Measurements from ENCODE around the gene PHYKPL. TPM values are rescaled to one million over a fixed set of nuclear protein-coding genes. Genes with fewer than 3 reads are reported as not detected.
A peak's percentile ranks its signal among the peaks of the same experiment; 100 is the strongest.

Gene PHYKPL
- total and polyA plus RNA-seq, 4 donors, result 24.1 to 78.0 (median 51.3) TPM

DNA sequence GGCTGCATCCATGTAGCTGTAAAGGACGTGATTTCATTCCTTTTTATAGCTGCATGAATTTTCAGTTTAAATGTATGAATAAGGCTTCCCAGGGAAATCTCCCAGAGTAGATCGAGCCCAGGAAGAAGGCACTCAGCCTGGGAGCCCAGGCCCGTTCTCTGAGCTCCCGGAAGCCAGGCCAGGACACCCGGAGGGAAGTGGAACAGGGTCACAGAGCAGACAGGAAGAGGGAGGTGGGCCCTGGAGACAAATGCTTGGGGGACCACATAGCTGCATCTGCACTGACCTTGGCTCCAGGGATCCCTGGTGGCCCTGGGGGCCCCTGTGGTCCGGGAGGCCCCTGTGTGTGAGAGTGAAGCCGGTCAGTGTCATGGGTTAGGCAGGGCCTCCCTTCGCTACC lies 19.7 kb upstream of the PHYKPL start:
- 86% methylated on average over 7 of the region's 8 CpGs for WGBS (ENCODE audit: insufficient coverage)
- no peak for DNase-seq (ENCODE audit: low read depth in 4 of 6, low spot score in 6 of 6)
- H3K27ac ChIP-seq (ENCODE audit: low read depth, low read length), result no peak overlapping the region
- H3K9me3 ChIP-seq (ENCODE audit: control insufficient read depth, insufficient read depth, low read length), result no peaks in the 10 kb centered on the region
- peaks cover 10% of the 10 kb centered on the region for H3K4me1 ChIP-seq (ENCODE audit: control insufficient read depth, insufficient read depth, low read length)
- no peak overlapping the region for H3K4me3 ChIP-seq (ENCODE audit: low read depth, low read length)
- H3K36me3 ChIP-seq (ENCODE audit: control insufficient read depth, insufficient read depth, low read length), result no peaks in the 10 kb centered on the region
- H3K27me3 ChIP-seq (ENCODE audit: control insufficient read depth, insufficient read depth, low read length), result no peaks in the 10 kb centered on the region

DNA sequence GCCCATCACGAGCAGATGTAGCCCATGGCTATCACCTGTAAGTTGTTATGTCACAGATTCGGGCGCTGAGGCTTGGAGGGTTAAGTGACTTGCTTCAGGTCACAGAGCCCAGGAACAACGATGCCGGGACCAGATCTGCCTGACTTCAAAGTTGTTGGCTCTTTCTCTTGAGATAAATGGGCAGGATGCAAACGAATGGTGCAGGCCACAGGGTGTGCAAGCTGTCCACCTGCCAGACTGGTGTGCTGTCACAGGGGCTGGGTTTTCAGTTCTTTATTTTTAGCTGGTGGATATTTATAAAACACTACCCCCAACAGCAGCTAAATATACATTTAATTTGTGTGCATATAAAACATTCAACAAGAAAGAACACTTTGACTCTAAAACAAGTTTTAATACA lies 17.7 kb upstream of the PHYKPL start:
- Histone ChIP-seq H3K36me3 (ENCODE audit: control insufficient read depth, insufficient read depth, low read length) (no peaks in the 10 kb centered on the region), H3K9me3 (ENCODE audit: control insufficient read depth, insufficient read depth, low read length) (no peaks in the 10 kb centered on the region), H3K4me3 (ENCODE audit: low read depth, low read length) (no peak overlapping the region), H3K27me3 (ENCODE audit: control insufficient read depth, insufficient read depth, low read length) (no peaks in the 10 kb centered on the region), H3K4me1 (ENCODE audit: control insufficient read depth, insufficient read depth, low read length) (peaks cover 10% of the 10 kb centered on the region), H3K27ac (ENCODE audit: low read depth, low read length) (no peak overlapping the region)
- 87% methylated on average over 5 of the region's 6 CpGs for WGBS (ENCODE audit: insufficient coverage)
- DNase-seq (ENCODE audit: low read depth in 4 of 6, low spot score in 6 of 6), result no peak

DNA sequence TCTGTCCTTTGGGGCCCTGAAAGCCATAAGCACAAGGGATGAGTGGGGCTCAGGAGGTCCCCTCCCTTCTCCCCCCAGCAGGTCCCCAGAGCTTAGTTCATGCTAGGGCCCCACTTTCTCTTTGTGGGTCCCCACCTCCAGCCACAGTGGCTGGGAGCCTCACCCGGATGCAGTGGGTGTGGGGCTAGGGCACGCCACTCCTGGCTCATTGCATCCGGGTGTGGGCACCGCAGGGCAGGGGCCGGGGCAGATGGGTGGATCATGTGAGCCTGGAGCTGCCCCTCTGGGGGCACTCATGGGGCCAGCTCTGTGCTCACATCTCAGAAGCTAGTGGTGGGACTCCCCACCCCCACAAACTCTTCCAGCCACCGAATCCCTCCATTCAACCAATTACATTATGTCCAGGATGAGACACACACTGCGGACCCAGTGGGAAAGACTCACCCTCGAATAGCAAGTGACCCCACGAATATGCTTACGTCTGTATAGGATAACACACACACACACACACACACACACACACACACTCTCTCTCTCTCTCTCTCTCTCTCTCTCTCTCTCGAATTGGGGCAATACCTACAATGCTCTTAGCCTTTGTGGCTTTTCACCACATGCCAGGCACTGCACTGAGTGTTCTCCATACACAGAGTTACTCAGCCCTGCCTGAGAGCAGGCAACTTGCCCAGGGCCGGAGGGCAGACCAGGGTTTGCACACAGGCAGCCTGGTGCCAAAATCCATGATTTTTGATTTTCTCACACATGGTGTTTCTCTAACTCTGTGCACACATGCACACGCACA lies 16.8 kb upstream of the PHYKPL start:
- Histone ChIP-seq H3K27me3 (ENCODE audit: control insufficient read depth, insufficient read depth, low read length) (no peaks in the 10 kb centered on the region), H3K36me3 (ENCODE audit: control insufficient read depth, insufficient read depth, low read length) (no peaks in the 10 kb centered on the region), H3K9me3 (ENCODE audit: control insufficient read depth, insufficient read depth, low read length) (no peaks in the 10 kb centered on the region), H3K4me1 (ENCODE audit: control insufficient read depth, insufficient read depth, low read length) (peaks cover 10% of the 10 kb centered on the region), H3K4me3 (ENCODE audit: low read depth, low read length) (no peak overlapping the region), H3K27ac (ENCODE audit: low read depth, low read length) (no peak overlapping the region)
- 82% methylated on average over 12 of the region's 13 CpGs for WGBS (ENCODE audit: insufficient coverage)
- peak in 1 of 6 donors; percentile 26 for DNase-seq (ENCODE audit: low read depth in 4 of 6, low spot score in 6 of 6)

DNA sequence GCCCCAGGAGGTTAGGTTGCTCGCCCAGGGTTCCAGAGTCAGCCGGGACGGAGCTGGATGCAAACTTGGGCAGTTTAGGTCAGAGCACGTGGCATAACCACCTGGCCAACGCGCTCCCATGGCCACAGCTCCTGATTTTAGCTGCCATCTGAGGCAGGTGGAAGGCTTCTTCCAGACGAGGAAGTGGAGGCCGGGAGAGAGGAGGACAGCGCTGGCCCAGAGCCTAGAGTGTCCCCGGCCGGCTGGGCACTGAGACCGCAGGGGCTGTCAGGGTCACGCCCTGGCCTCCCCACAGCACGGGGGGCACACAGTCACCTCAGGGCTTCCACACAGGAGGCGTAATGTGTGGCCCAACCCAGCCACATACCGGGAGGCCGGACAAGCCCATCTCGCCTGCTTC lies 16.1 kb upstream of the PHYKPL start:
- no peaks in the 10 kb centered on the region for H3K36me3 ChIP-seq (ENCODE audit: control insufficient read depth, insufficient read depth, low read length)
- no peak for DNase-seq (ENCODE audit: low read depth in 4 of 6, low spot score in 6 of 6)
- H3K27ac ChIP-seq (ENCODE audit: low read depth, low read length), result no peak overlapping the region
- no peaks in the 10 kb centered on the region for H3K9me3 ChIP-seq (ENCODE audit: control insufficient read depth, insufficient read depth, low read length)
- H3K27me3 ChIP-seq (ENCODE audit: control insufficient read depth, insufficient read depth, low read length), result no peaks in the 10 kb centered on the region
- H3K4me3 ChIP-seq (ENCODE audit: low read depth, low read length), result no peak overlapping the region
- H3K4me1 ChIP-seq (ENCODE audit: control insufficient read depth, insufficient read depth, low read length), result peaks cover 10% of the 10 kb centered on the region
- 85% methylated on average over 18 of the region's 18 CpGs for WGBS (ENCODE audit: insufficient coverage)

GRCh38 chr5:178247481-178248456 lies 15.2 kb upstream of the PHYKPL start:
- H3K9me3 ChIP-seq (ENCODE audit: control insufficient read depth, insufficient read depth, low read length), result no peaks in the 10 kb centered on the region
- no peaks in the 10 kb centered on the region for H3K36me3 ChIP-seq (ENCODE audit: control insufficient read depth, insufficient read depth, low read length)
- peaks cover 11% of the 10 kb centered on the region for H3K4me1 ChIP-seq (ENCODE audit: control insufficient read depth, insufficient read depth, low read length)
- H3K27me3 ChIP-seq (ENCODE audit: control insufficient read depth, insufficient read depth, low read length), result no peaks in the 10 kb centered on the region
- no peak overlapping the region for H3K4me3 ChIP-seq (ENCODE audit: low read depth, low read length)
- no peak for DNase-seq (ENCODE audit: low read depth in 4 of 6, low spot score in 6 of 6)
- 67% methylated on average over 16 of the region's 24 CpGs for WGBS (ENCODE audit: insufficient coverage)
- no peak overlapping the region for H3K27ac ChIP-seq (ENCODE audit: low read depth, low read length)

- no peak for DNase-seq (ENCODE audit: low read depth in 4 of 6, low spot score in 6 of 6)
- Histone ChIP-seq H3K36me3 (ENCODE audit: control insufficient read depth, insufficient read depth, low read length) (no peaks in the 10 kb centered on the region), H3K9me3 (ENCODE audit: control insufficient read depth, insufficient read depth, low read length) (no peaks in the 10 kb centered on the region), H3K27ac (ENCODE audit: low read depth, low read length) (no peak overlapping the region), H3K4me1 (ENCODE audit: control insufficient read depth, insufficient read depth, low read length) (peaks cover 21% of the 10 kb centered on the region), H3K27me3 (ENCODE audit: control insufficient read depth, insufficient read depth, low read length) (no peaks in the 10 kb centered on the region), H3K4me3 (ENCODE audit: low read depth, low read length) (no peak overlapping the region)
- WGBS (ENCODE audit: insufficient coverage), result 78% methylated on average over 14 of the region's 15 CpGs
Measured at GRCh38 chr5:178246624-178247279, 14.2 kb upstream of the PHYKPL start.

GRCh38 chr5:178245389-178245788 lies 12.8 kb upstream of the PHYKPL start:
- Histone ChIP-seq H3K27me3 (ENCODE audit: control insufficient read depth, insufficient read depth, low read length) (no peaks in the 10 kb centered on the region), H3K9me3 (ENCODE audit: control insufficient read depth, insufficient read depth, low read length) (no peaks in the 10 kb centered on the region), H3K36me3 (ENCODE audit: control insufficient read depth, insufficient read depth, low read length) (peaks cover under 1% of the 10 kb centered on the region), H3K4me1 (ENCODE audit: control insufficient read depth, insufficient read depth, low read length) (peaks cover 28% of the 10 kb centered on the region), H3K4me3 (ENCODE audit: low read depth, low read length) (no peak overlapping the region), H3K27ac (ENCODE audit: low read depth, low read length) (no peak overlapping the region)
- 89% methylated on average over 2 of the region's 2 CpGs for WGBS (ENCODE audit: insufficient coverage)
- no peak for DNase-seq (ENCODE audit: low read depth in 4 of 6, low spot score in 6 of 6)

DNA sequence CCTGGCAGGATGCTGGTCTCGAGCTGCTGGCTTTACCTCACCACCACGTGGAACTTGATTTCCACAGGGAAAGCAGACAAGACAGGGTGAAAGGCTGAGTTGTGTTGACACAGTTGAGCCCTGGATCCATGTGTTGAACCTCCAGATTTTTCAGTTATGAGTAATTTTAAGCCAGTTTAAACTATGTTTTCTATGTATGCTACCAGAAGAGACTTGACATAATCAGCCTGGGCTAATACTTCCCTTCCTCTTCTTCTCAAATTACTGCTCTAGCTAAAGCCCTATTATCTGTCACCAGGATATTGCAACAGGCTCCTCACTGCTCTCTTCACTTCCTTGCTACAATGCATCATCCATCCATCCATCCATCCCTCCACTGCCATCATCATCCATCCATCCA lies 12.0 kb upstream of the PHYKPL start:
- Histone ChIP-seq H3K4me1 (ENCODE audit: control insufficient read depth, insufficient read depth, low read length) (peaks cover 32% of the 10 kb centered on the region), H3K27me3 (ENCODE audit: control insufficient read depth, insufficient read depth, low read length) (no peaks in the 10 kb centered on the region), H3K9me3 (ENCODE audit: control insufficient read depth, insufficient read depth, low read length) (no peaks in the 10 kb centered on the region), H3K36me3 (ENCODE audit: control insufficient read depth, insufficient read depth, low read length) (peaks cover 2% of the 10 kb centered on the region), H3K4me3 (ENCODE audit: low read depth, low read length) (no peak overlapping the region), H3K27ac (ENCODE audit: low read depth, low read length) (no peak overlapping the region)
- no peak for DNase-seq (ENCODE audit: low read depth in 4 of 6, low spot score in 6 of 6)
- WGBS (ENCODE audit: insufficient coverage), result 94% methylated on average over 2 of the region's 2 CpGs

DNA sequence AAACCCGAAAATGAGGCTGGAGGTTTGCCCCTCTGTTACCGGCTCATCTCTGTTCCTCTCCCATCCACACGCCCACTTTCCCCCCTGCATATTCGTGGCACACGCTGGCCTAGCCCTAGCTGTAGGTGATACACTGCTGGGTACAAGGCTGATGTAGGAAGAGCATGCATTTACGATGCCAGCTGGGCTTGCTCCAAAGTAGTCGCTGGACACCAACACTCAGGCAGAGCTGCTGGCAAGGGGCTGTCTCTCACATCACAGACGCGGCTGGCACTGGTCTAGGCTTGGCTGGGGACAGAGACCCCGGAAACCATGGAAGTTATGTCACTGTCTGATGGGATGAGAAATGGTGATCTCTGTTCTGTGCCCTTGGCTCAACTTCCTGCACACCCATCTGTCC lies 9.8 kb upstream of the PHYKPL start:
- no peak overlapping the region for H3K4me3 ChIP-seq (ENCODE audit: low read depth, low read length)
- whole genome bisulfite sequencing (ENCODE audit: insufficient coverage), result 48% methylated on average over 3 of the region's 10 CpGs
- no peaks in the 10 kb centered on the region for H3K9me3 ChIP-seq (ENCODE audit: control insufficient read depth, insufficient read depth, low read length)
- DNase-seq (ENCODE audit: low read depth in 4 of 6, low spot score in 6 of 6), result peak in 3 of 6 donors; percentile 31 to 66 (median 46)
- no peaks in the 10 kb centered on the region for H3K27me3 ChIP-seq (ENCODE audit: control insufficient read depth, insufficient read depth, low read length)
- no peak overlapping the region for H3K27ac ChIP-seq (ENCODE audit: low read depth, low read length)
- H3K4me1 ChIP-seq (ENCODE audit: control insufficient read depth, insufficient read depth, low read length), result peaks cover 37% of the 10 kb centered on the region
- H3K36me3 ChIP-seq (ENCODE audit: control insufficient read depth, insufficient read depth, low read length), result peaks cover 2% of the 10 kb centered on the region

Measured in spinal cord (tissue), 10 donors.